MM.1S (cell line): ENCODE measurements around the gene ARHGAP35.
A peak's percentile ranks its signal among the peaks of the same experiment; 100 is the strongest.

Source experiments
- DNase-seq: peaks from one replicate; pipeline ENCODE4 v3.0.0-alpha.2; 2015
- H2AFZ ChIP-seq: fragments of 300-600 bp; sonication (generic); 2 replicates; pipeline ENCODE4 v1.6.0; 2016; ENCODE audit warnings: antibody characterized with exemption, low read length
- H3F3A ChIP-seq: fragments of 300-600 bp; sonication (generic); 2 replicates; pipeline ENCODE4 v1.6.1; 2016; ENCODE audit warnings: mild to moderate bottlenecking, antibody characterized with exemption, low read length, moderate library complexity, mixed read lengths; ENCODE audit not compliant: insufficient read depth
- H3K27ac ChIP-seq: fragments of 300-600 bp; sonication (generic); 2 replicates; pipeline ENCODE4 v1.5.1; 2016; ENCODE audit warnings: mild to moderate bottlenecking, low read length
- H3K27me3 ChIP-seq: fragments of 300-600 bp; sonication (generic); replicated peaks from 2 replicates; pipeline ENCODE4 v1.6.0; 2016; ENCODE audit warnings: low read length; ENCODE audit not compliant: insufficient read depth
- H3K36me3 ChIP-seq: fragments of 300-600 bp; sonication (generic); replicated peaks from 2 replicates; pipeline ENCODE4 v1.6.1; 2016; ENCODE audit warnings: mild to moderate bottlenecking, low read length, mixed read lengths; ENCODE audit not compliant: insufficient read depth
- H3K4me1 ChIP-seq: fragments of 300-600 bp; sonication (generic); 2 replicates; pipeline ENCODE4 v1.6.1; 2016; ENCODE audit warnings: low read length, mixed read lengths
- H3K4me2 ChIP-seq: fragments of 300-600 bp; sonication (generic); 2 replicates; pipeline ENCODE4 v1.6.0; 2016; ENCODE audit warnings: low read depth, low read length
- H3K4me3 ChIP-seq: fragments of 300-600 bp; sonication (generic); 2 replicates; pipeline ENCODE4 v1.5.1; 2016; ENCODE audit warnings: low read length, mixed read lengths
- H3K79me2 ChIP-seq: fragments of 300-600 bp; sonication (generic); 2 replicates; pipeline ENCODE4 v1.6.1; 2016; ENCODE audit warnings: mixed run types, low read length, mixed read lengths
- H3K9ac ChIP-seq: fragments of 300-600 bp; sonication (generic); 2 replicates; pipeline ENCODE4 v1.6.1; 2016; ENCODE audit warnings: low read length, mixed read lengths
- H3K9me2 ChIP-seq: fragments of 300-600 bp; sonication (generic); replicated peaks from 2 replicates; pipeline ENCODE4 v1.6.1; 2016; ENCODE audit warnings: mild to moderate bottlenecking, low read length, mixed read lengths; ENCODE audit not compliant: insufficient read depth
- H3K9me3 ChIP-seq: fragments of 300-600 bp; sonication (generic); replicated peaks from 2 replicates; pipeline ENCODE4 v1.6.1; 2016; ENCODE audit warnings: mild to moderate bottlenecking, low read length, mixed read lengths; ENCODE audit not compliant: insufficient read depth
- H4K20me1 ChIP-seq: fragments of 300-600 bp; sonication (generic); 2 replicates; pipeline ENCODE4 v1.6.1; 2016; ENCODE audit warnings: mild to moderate bottlenecking, low read length, moderate library complexity, mixed read lengths; ENCODE audit not compliant: insufficient read depth
- EZH2 ChIP-seq: fragments of 300-600 bp; sonication (generic); optimal IDR thresholded peaks from 2 replicates; pipeline ENCODE3; 2017; ENCODE audit warnings: low read depth, mild to moderate bottlenecking, antibody characterized with exemption, low read length, mixed read lengths
- EZH2phosphoT487 ChIP-seq: fragments of 300-600 bp; sonication (generic); IDR thresholded peaks from 2 replicates; pipeline ENCODE4 v1.6.1; 2018; ENCODE audit warnings: antibody characterized with exemption, low read length
- TF ChIP-seq, protein P1 (sequence below): fragments of 300-600 bp; sonication (generic); IDR thresholded peaks from 2 replicates; pipeline ENCODE4 v1.5.1; 2016; ENCODE audit warnings: antibody characterized with exemption, low read length, mixed read lengths

The ARHGAP35 gene

DNA sequence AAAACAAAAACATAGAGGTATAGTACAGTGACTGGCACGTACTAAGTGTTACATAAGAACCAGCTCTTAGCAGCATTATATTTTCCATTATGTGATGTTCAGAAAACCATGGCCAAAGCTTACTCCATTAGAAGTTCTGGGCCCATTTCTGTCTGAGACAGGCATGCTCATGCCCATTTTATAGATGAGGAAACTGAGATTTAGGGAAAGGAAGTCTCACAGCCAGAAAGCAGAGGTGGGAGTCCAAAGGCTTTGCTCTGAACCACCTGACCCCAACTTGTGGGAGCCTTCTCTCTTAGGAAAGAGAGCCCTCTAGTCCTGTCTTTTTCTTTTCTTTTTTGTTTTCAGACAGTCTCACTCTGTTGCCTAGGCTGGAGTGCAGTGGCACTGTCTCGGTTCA lies 12.4 kb upstream of the ARHGAP35 start:
- Histone ChIP-seq H3K9me3 (no peaks in the 10 kb centered on the region), H4K20me1 (no peaks in the 10 kb centered on the region), H3K79me2 (peaks cover 26% of the 10 kb centered on the region), H3F3A (no peaks in the 10 kb centered on the region), H3K4me2 (no peak overlapping the region), H3K4me1 (peaks cover 8% of the 10 kb centered on the region), H2AFZ (no peak overlapping the region), H3K4me3 (no peak overlapping the region), H3K27ac (no peak overlapping the region), H3K9ac (no peak overlapping the region), H3K27me3 (no peaks in the 10 kb centered on the region), H3K9me2 (no peaks in the 10 kb centered on the region), H3K36me3 (no peaks in the 10 kb centered on the region)
- DNase-seq, result no peak
- TF ChIP-seq EZH2, result no peak
- TF ChIP-seq, protein P1, sequence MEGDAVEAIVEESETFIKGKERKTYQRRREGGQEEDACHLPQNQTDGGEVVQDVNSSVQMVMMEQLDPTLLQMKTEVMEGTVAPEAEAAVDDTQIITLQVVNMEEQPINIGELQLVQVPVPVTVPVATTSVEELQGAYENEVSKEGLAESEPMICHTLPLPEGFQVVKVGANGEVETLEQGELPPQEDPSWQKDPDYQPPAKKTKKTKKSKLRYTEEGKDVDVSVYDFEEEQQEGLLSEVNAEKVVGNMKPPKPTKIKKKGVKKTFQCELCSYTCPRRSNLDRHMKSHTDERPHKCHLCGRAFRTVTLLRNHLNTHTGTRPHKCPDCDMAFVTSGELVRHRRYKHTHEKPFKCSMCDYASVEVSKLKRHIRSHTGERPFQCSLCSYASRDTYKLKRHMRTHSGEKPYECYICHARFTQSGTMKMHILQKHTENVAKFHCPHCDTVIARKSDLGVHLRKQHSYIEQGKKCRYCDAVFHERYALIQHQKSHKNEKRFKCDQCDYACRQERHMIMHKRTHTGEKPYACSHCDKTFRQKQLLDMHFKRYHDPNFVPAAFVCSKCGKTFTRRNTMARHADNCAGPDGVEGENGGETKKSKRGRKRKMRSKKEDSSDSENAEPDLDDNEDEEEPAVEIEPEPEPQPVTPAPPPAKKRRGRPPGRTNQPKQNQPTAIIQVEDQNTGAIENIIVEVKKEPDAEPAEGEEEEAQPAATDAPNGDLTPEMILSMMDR, result no peak
- TF ChIP-seq EZH2phosphoT487, result no peak

DNA sequence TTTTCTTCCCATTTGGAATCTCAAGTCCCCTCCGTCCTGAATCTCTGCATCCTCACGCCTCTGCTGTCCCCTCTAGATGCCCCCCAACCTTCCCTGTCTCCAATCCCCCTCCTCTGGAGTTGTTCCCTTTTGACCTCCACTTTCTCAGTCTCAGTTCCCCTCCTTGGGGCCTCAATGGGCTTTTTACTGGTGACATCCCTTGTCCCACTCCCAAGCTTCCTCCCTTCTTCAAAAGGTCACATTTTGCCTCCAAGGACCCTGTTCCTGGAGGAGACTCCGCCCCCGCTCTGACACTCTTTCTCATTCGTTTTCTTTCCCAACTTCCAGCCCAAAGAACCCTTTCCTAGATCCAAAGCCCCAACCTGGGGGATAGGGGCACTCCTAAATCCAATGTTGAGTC lies 11.2 kb upstream of the ARHGAP35 start:
- Histone ChIP-seq H3K4me1 (peaks cover 8% of the 10 kb centered on the region), H3K27ac (no peak overlapping the region), H3K4me3 (peak overlapping the region; percentile 93), H3K4me2 (peak overlapping the region; percentile 81), H3K9ac (peak overlapping the region; percentile 72; the same call in 1 of the 2 replicates), H3K9me2 (no peaks in the 10 kb centered on the region), H3F3A (no peaks in the 10 kb centered on the region), H3K27me3 (no peaks in the 10 kb centered on the region), H3K36me3 (no peaks in the 10 kb centered on the region), H4K20me1 (no peaks in the 10 kb centered on the region), H2AFZ (no peak overlapping the region), H3K79me2 (peaks cover 26% of the 10 kb centered on the region), H3K9me3 (no peaks in the 10 kb centered on the region)
- DNase-seq, result no peak
- TF ChIP-seq, protein P1, result no peak
- TF ChIP-seq EZH2, result no peak
- TF ChIP-seq EZH2phosphoT487, result no peak

DNA sequence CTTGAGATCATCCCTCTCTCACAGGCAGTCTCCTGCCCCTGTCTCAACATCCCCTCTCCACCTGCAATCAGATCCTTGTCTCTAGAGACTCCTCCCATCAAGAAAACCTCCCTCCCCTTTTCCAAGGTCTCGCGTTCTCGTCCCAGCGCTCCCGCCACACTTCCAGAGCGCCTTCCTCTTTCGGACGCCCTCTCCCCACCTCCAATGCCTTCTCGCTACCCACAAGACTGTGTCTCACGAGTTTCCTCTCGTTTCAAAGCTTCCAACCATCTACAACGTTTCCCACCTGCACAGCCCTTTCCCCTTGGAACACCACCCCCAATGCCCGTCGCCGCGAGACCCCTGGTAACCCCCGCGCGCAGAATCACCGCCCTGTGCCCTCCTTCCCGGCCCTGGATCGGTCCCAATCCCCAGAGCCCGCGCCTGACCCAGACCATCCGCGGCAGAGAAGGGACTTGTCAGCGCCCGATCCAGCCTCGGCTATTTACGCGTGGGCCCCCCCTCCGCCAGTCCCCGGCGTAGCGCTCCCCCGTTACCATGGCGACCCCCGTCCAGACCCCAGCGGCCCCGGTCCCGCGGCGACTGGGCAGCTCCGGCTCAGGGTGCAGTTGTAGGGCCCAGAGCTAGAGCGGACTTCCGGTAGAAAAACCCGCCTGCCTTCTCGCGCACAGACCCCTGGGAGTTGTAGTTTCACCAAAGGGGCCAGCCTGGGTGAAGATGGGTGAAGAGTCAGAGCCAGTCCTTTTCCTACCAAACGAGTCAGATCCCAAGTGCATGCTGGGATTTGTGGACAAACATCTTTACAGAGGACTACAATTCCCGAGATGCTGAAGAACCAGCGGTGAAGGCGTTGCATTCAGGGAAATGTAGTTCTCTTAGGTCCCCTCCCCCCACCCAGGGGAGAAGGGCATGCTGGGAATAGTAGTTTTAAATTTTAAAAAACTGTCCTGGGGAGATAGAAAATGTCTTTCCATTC lies 10.3 kb upstream of the ARHGAP35 start, which contains the start of gene AP2S1:
AP2S1 (minus strand) TSS at position 619 of the 976 bp plus-strand sequence; CDS start at position 539, 80 bp downstream.
- TF ChIP-seq EZH2phosphoT487, result no peak
- no peak for TF ChIP-seq EZH2
- TF ChIP-seq, protein P1, result no peak
- H2AFZ ChIP-seq, result peak within 1 kb of the TSS; percentile 77
- H3K4me2 ChIP-seq, result peak within 1 kb of the TSS; percentile 81
- no peaks in the 10 kb centered on the region for H3K9me2 ChIP-seq
- H3K9ac ChIP-seq, result peak within 1 kb of the TSS; percentile 72
- no peaks in the 10 kb centered on the region for H3K9me3 ChIP-seq
- H4K20me1 ChIP-seq, result no peaks in the 10 kb centered on the region
- H3K79me2 ChIP-seq, result peaks cover 26% of the 10 kb centered on the region
- H3K4me1 ChIP-seq, result peaks cover 8% of the 10 kb centered on the region
- H3K27ac ChIP-seq, result peak within 1 kb of the TSS; percentile 8; the same call in 1 of the 2 replicates
- DNase-seq, result peak; percentile 98
- no peaks in the 10 kb centered on the region for H3K27me3 ChIP-seq
- H3K36me3 ChIP-seq, result no peaks in the 10 kb centered on the region
- H3F3A ChIP-seq, result no peaks in the 10 kb centered on the region
- peak within 1 kb of the TSS; percentile 93 for H3K4me3 ChIP-seq
